ENCODE measurements around the gene ATRAID. TPM values are rescaled to one million over a fixed set of nuclear protein-coding genes. Genes with fewer than 3 reads are reported as not detected.
A peak's percentile ranks its signal among the peaks of the same experiment; 100 is the strongest.

The ATRAID gene
- total RNA-seq, 1 donor from 2014 or later, result 150 TPM

GRCh38 chr2:27178469-27178868 lies 33.4 kb upstream of the ATRAID start:
- TF ChIP-seq POLR2A (IDR thresholded peaks at IDR 0.05) (no peak), POLR2AphosphoS5 (IDR thresholded peaks at IDR 0.05; ENCODE audit: insufficient read depth in 1 of 2, low read depth in 1 of 2) (no peak)
- intact Hi-C loops (cut with DNase I), result no loop called here
- no peaks in the 10 kb centered on the region for H3K9me3 ChIP-seq
- H3K36me3 ChIP-seq, result no peaks in the 10 kb centered on the region
- DNase-seq (ENCODE audit: extremely low spot score in 2 of 2), result no peak
- no peak overlapping the region for H3K4me3 ChIP-seq
- no peak overlapping the region for H3K27ac ChIP-seq
- H3K27me3 ChIP-seq, result no peaks in the 10 kb centered on the region
- H3K4me1 ChIP-seq, result no peaks in the 10 kb centered on the region

GRCh38 chr2:27179344-27180000 lies 32.4 kb upstream of the ATRAID start:
- H3K4me1 ChIP-seq, result no peaks in the 10 kb centered on the region

GRCh38 chr2:27182346-27182745 lies 29.5 kb upstream of the ATRAID start:
- no peak for DNase-seq (ENCODE audit: extremely low spot score in 2 of 2)
- intact Hi-C loops (cut with DNase I), result no loop called here
- Histone ChIP-seq H3K27me3 (no peaks in the 10 kb centered on the region), H3K27ac (no peak overlapping the region), H3K9me3 (no peaks in the 10 kb centered on the region), H3K4me3 (no peak overlapping the region), H3K4me1 (peaks cover 6% of the 10 kb centered on the region), H3K36me3 (no peaks in the 10 kb centered on the region)
- TF ChIP-seq POLR2AphosphoS5 (IDR thresholded peaks at IDR 0.05; ENCODE audit: insufficient read depth in 1 of 2, low read depth in 1 of 2), result no peak
- TF ChIP-seq, protein P1, sequence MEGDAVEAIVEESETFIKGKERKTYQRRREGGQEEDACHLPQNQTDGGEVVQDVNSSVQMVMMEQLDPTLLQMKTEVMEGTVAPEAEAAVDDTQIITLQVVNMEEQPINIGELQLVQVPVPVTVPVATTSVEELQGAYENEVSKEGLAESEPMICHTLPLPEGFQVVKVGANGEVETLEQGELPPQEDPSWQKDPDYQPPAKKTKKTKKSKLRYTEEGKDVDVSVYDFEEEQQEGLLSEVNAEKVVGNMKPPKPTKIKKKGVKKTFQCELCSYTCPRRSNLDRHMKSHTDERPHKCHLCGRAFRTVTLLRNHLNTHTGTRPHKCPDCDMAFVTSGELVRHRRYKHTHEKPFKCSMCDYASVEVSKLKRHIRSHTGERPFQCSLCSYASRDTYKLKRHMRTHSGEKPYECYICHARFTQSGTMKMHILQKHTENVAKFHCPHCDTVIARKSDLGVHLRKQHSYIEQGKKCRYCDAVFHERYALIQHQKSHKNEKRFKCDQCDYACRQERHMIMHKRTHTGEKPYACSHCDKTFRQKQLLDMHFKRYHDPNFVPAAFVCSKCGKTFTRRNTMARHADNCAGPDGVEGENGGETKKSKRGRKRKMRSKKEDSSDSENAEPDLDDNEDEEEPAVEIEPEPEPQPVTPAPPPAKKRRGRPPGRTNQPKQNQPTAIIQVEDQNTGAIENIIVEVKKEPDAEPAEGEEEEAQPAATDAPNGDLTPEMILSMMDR (IDR thresholded peaks at IDR 0.05), result no peak
- TF ChIP-seq POLR2A (IDR thresholded peaks at IDR 0.05), result no peak

More at GRCh38 chr2:27179344-27180000, 32.4 kb upstream of the ATRAID start:
- Histone ChIP-seq H3K4me3 (no peak overlapping the region), H3K36me3 (no peaks in the 10 kb centered on the region), H3K27ac (no peak overlapping the region), H3K9me3 (no peaks in the 10 kb centered on the region), H3K27me3 (no peaks in the 10 kb centered on the region)
- intact Hi-C loops (cut with DNase I), result no loop called here
- TF ChIP-seq POLR2AphosphoS5 (IDR thresholded peaks at IDR 0.05; ENCODE audit: insufficient read depth in 1 of 2, low read depth in 1 of 2) (no peak), POLR2A (IDR thresholded peaks at IDR 0.05) (no peak)
- TF ChIP-seq, protein P1 (IDR thresholded peaks at IDR 0.05), result no peak
- DNase-seq (ENCODE audit: extremely low spot score in 2 of 2), result no peak

DNA sequence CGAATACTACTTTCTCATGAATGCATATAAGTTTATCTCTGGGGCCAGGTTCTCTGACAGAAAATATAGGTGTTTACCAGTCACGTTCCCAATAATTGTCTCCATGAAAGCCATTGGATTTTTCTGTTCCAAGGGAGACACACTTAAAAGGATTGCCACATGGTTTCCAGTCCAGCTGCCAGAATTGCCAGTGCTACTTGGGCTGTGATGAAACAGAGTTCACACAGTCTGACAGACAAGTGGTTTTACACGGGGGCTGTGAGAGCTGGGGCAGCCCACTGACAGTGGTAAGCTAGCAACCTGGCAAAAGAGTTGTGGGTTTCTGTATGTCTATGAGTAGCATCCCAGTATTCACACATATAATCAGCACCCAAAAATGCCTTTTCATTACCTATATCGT lies 27.7 kb upstream of the ATRAID start:
- no peak overlapping the region for H3K4me3 ChIP-seq
- intact Hi-C loops (cut with DNase I), result no loop called here
- H3K27me3 ChIP-seq, result no peaks in the 10 kb centered on the region
- no peaks in the 10 kb centered on the region for H3K36me3 ChIP-seq
- H3K9me3 ChIP-seq, result no peaks in the 10 kb centered on the region
- peaks cover 6% of the 10 kb centered on the region for H3K4me1 ChIP-seq
- TF ChIP-seq POLR2A (IDR thresholded peaks at IDR 0.05) (no peak), POLR2AphosphoS5 (IDR thresholded peaks at IDR 0.05; ENCODE audit: insufficient read depth in 1 of 2, low read depth in 1 of 2) (no peak)
- TF ChIP-seq, protein P1 (IDR thresholded peaks at IDR 0.05), result no peak
- no peak for DNase-seq (ENCODE audit: extremely low spot score in 2 of 2)
- H3K27ac ChIP-seq, result peak overlapping the region; percentile 68

- no peak overlapping the region for H3K4me3 ChIP-seq
- peak overlapping the region; percentile 68 for H3K27ac ChIP-seq
- DNase-seq (ENCODE audit: extremely low spot score in 2 of 2), result peak in 1 of 2 donors; percentile 94
- H3K27me3 ChIP-seq, result no peaks in the 10 kb centered on the region
- H3K4me1 ChIP-seq, result peaks cover 6% of the 10 kb centered on the region
- intact Hi-C loops (cut with DNase I), result loop anchor here (5.0 kb wide), 1 partner anchor 53 kb away; the partner anchor contains the start of gene PREB
- no peaks in the 10 kb centered on the region for H3K9me3 ChIP-seq
- H3K36me3 ChIP-seq, result no peaks in the 10 kb centered on the region
- no peak for TF ChIP-seq POLR2A (IDR thresholded peaks at IDR 0.05)
- TF ChIP-seq POLR2AphosphoS5 (IDR thresholded peaks at IDR 0.05; ENCODE audit: insufficient read depth in 1 of 2, low read depth in 1 of 2), result peak; percentile 36 to 72
Observed at GRCh38 chr2:27185331-27186026, 26.4 kb upstream of the ATRAID start.
